Measurements from ENCODE around the gene ARL6IP1.

ARL6IP1 gene

DNA sequence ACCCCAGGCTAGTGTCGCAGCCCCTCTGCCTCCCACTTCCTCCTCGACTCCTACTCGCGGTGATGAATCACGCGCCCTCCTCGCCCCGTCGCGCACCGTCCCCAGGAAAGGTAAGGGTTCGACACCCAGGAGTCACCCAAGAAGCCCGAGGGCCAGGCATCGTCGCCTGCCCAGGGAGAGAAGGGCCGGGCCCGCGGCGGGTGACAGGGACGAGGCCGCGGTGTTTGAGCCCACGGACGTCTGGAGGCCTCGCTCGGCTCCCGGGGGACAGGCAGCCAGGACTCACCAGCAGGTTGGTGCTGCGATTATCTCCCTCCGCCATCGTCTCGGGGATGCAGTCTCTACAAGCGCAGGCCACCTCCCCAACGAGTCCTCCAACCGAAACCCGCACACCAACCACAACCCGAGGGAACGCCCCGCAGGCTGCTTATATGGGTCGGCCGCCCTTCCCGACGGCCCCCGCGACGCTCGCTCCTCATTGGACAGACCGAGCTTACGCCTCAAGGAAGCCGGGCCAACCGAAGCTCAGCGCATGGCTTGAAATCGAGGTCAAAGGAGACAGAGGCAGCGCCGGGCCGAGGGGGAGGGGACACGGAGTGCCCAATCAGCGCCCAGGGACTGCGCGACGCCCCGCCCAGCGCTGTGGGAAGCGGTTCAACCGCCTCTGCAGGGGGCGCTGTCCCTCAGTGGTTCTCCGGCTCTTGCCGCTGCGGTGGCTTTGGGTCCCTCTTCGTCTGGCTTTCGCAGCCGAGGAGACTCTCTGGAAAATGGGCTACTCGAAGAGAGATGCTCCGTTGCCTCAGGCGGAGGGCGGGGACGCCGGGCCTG is at the start of gene ARL6IP1:
Gene ARL6IP1, minus strand, starts transcription at position 405 of the 828 bp plus-strand sequence. Its CDS starts 83 bp downstream, at position 322.
- peak; percentile 99 for DNase-seq

DNA sequence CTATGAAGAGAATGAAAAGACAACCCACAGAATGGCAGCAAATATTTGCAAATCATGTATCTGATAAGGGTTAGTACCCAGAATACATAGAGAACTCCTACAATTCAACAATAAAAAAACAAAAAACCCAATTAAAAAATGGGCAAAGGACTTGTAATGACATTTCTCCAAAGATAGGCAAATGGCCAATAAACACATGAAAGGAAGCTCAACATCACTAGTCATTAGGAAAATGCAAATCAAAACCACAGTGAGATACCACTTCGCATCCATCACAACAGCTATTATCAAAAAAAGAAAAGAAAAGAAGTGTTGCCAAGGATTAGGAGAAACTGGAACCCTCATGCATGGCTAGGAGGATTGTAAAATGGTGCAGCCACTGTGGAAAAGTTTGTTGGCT is 45.1 kb upstream of the ARL6IP1 start:
- DNase-seq, result no peak

DNA sequence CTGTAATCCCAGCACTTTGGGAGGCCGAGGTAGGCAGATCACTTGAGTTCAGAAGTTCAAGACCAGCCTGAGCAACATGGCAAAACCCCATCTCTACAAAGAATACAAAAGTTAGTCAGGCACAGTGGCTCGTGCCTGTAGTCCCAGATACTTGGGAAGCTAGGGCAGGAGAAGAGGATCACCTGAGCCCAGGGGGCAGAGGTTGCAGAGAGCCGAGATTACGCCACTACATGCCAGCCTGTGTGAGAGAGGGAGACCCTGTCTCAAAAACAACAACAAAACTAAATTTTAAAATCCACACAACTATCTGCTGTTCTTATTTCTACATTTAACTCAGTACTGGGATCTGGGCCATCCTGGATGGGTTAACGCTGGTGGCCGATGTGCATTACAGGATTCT is 41.2 kb upstream of the ARL6IP1 start:
- no peak for DNase-seq

DNA sequence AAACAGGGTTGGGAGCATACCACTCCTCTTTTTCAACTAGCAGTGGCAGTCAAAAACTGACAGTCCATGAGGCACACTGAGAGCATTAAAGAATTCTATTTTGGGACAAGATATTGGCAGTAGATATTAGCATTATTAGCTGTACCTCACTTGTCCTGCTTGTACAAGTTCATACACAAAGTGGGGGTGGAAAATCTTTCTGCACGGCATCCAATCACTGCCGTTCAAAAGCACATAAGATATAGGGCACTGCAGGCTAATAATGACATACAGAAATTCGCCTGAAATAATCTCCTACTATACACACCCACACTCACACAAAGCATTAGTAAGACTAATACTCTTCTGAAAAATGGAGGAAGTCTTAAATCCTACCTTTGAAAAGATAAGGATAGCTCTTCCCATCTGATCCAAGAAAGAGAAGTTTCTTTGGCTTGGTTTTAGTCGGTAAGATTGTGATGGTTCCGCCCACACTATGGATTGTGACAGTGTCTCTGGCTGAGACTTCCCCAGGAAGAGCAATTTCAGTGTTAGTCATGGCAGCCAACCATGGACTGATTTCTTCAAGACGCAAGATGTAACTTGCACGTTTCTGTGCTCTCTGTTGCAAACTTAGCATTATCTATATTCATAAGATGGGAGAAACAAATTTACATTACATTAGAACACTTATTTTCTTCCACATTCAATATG is 40.6 kb upstream of the ARL6IP1 start:
- no peak for DNase-seq

DNA sequence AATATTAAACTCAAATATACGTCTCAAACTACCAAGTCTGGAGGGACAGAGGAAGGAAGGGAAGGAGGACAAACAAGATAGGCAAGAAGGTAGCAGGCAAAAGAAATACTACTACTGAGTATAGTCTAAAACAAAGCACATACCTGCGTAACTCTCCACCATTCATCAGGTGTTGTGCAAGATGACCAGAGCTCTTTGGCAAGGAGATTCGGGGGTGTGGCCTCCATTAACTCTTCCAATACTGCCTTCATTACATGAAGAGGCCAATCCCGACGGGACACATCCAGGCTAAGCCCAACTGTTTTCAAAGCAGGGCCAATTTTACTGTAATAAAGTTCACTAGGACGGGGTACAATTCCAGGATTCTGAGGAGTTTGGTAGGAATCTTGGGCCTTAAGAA is 38.2 kb upstream of the ARL6IP1 start:
- DNase-seq, result no peak

DNA sequence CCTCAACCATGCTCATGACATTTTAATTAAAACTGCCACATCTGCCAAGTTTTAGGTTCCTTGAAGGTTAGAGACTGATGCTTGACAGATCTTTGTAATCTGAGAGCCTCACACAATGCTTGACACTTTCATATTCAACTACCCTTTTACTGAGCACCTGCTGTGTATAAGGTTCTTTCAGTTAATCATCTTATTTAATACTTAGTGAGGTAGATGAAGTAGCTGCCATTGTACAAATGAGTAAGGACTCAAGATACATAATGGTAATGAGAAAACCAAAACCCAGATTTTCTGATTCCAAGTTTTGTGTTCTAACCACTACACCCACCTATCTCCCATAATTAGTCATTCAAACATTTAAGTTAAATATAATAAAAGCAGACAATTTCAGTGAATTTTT is 35.4 kb upstream of the ARL6IP1 start:
- no peak for DNase-seq

DNA sequence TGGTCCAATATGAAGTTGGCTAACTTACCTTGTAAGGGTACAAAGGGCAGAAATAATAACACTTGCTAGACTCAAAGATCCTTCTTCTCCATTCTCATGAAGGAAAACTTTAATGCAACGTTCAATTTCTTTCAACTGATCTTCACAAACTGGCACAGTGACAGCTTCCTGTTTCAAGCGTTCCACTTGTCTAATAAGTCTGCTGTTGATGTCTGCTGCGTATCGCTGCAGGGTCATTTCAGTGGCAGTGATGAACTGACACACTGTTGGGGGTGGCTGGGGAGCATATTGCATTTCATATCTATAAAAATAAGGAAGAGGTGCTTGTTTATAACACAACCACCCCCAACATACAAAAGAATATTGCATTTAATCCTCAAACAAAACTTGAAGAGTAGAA is 33.5 kb upstream of the ARL6IP1 start:
- no peak for DNase-seq

DNA sequence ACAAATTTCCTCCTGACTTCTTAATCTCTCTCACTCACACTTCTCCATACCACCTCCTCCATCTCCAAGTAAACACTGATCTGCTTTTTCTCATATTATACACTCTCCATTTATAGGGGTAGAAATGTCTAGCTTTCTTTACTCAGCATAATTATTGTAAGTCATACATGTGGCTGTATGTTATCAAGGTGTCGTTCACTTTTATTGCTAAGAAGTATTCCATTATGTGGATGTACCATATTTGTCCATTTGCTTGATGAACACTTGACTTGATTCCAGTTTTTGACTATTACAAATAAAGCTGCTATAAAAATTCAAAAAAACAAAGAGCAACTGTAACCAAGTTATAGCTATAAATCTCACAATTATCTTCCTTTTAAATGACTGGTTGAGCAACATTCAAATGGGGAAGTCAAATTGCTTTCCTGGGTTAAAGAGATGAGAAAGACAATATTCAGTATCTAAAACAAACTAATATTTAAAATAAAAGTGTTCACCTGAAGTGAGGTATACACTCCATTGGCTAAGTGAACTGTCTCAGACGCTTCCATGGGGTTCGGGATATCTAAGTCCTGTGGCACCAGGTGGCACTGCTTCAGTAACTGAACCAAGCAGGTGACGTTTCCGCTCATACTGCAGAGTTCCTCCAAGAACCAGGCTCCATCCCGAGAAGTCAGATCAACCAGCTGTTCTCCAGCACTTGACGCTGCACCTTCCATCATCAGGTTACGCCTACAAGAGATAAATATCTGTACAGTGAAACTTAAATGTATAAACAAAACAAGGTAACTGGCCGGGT is 32.6 kb upstream of the ARL6IP1 start:
- DNase-seq, result no peak

DNA sequence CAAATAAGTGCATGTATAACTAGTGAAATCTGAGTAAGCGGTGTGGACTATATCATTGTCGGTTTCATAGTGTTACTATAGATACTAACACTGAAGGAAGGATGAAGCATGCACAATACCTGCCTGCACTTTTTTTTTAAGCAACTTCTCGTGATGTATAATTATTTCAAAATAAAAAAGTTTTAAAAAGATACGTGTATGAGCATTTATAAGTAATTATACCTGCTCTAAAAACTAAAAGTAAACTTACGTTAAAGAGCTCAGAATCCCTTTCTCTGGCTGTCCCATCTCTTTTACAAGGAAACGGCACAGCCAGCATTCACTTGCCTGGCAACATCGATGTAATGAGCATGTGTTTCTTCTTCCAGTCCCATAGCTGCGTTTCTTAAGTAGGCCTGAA is 31.3 kb upstream of the ARL6IP1 start:
- DNase-seq, result no peak

DNA sequence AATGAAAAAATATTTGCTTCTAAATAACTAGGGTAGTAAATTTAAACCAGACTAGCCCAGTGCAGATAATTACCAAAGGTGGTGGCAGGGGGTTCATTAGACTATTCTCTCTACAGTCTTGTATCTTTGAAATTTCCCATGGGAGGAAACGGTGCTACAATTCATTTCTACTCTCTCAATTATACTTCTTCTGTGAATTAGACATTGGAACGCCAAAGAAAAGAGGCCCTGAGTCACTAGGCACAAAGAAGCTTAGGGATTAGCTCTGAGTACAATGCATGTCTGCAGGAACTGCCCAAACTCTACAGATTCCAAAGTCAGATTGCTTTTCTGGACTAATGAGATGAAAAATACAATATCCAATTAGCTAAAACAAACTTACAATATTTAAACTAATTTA is 30.7 kb upstream of the ARL6IP1 start:
- DNase-seq, result no peak

DNA sequence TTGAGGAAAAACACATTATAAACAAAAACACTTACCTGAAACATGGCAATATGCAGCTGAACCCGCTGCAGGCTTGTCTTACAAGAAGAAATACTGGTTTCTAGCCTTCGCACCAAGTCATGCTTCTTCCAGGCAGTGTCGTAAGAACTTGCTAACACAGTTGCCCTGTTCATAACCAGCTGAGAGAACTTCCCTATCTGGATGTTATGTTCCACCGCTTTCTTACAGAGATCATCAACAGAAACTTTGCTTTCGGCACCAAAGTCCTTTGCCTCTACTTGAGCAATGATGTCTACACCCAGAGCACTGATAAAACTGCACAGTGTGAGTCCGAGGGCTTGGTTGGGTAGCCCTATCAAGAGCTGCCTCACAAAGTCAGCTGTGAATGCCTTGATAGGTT is 27.9 kb upstream of the ARL6IP1 start:
- no peak for DNase-seq

DNA sequence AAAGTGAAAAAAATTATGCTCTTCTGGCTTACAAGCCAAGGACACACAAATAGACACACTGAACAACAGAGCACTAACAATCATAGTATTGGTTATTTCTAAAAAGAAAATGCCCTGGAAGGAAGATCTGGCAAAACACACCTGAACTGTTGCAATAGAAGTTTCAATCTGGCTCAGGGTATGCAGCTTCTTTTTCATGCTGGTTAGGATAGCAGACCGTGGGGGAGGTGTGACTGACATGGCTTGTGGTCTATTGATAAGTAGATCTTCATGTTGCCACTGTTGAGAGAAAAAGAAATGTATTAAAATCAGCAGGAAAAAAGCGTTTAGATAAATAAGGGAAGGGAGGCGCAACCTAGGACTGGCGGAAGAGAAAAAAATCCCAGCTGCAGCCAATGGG is 26.5 kb upstream of the ARL6IP1 start:
- DNase-seq, result no peak

DNA sequence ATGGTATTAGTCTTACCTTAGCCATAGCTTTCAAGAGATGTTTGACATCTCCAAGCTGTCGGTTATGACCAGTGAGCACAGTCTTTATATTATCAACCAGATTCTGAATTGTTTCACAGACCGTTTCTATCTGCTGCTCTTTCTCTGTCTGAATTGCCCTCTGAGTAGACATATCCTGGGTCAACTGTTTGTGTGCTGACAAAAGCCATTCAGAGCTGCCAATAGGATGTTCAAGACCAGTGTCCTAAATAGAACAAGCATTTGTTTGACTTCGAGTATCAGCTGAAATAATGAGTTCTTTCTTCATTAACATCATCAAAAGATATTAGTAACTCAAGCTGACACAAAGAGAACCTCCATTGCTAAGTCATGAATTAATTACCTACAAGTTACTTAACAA is 14.9 kb upstream of the ARL6IP1 start:
- no peak for DNase-seq

DNA sequence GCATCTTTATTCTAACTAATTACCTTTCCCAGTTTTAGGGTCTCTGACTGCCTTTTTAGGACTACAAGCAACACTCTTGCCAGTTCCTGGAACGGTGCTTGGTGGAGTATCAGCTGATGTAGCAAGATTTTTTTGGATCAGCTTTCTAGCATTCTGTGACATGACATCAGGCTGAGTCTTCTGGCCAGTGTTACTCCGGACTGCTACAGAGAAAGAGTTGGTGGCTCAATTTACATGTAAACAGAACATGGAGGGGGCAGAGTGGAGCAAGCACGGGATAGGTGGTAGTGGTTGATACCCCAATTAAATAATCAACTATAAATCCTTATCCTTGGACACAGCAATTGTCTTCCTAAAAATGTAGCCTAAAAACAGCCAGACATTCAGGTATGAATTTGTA is 10.6 kb upstream of the ARL6IP1 start:
- DNase-seq, result no peak

DNA sequence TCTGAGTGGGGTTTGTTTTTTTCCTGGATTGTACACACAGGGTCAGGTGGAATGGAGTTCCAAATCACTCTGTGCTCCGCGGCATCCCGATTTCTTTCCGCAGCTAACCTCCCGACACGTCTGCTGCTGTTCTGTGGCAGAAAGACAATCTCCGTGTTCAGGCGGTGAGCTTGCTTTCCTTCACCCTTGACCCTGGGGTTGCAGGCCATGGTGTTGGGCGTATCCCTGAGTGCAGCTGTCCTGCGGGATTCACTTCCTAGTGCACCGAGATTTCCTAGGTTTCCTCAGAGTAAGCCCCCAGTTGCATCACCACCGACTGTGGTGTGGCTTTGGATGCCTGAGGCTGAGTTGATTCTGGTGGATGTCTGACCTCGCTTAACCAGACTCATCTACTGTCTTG is 7.8 kb upstream of the ARL6IP1 start:
- DNase-seq, result no peak

DNA sequence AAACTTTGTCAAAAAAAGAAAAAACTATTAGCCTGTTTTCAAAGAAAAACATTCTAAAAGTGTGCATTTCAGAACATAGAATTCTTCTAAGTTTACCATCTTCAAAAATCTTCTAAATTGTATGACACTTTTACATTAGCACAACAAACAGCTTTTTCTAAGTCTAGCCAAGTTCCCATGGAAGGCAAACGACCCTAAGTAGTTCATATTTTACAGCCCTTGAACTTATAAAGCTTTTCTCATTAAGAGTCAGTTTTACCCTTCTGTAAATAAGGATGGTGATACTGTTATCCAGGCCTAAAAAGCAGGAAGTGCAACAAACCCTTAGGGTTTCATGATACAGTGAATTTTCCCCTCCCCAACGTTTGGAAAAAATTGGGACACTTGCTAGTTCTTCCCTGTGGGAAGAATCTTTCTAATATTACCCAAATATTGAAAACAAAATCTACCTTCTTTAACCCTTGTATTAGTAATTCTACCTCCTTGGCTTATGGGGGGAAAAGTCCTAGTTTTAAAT is 4.0 kb upstream of the ARL6IP1 start:
- no peak for DNase-seq

DNA sequence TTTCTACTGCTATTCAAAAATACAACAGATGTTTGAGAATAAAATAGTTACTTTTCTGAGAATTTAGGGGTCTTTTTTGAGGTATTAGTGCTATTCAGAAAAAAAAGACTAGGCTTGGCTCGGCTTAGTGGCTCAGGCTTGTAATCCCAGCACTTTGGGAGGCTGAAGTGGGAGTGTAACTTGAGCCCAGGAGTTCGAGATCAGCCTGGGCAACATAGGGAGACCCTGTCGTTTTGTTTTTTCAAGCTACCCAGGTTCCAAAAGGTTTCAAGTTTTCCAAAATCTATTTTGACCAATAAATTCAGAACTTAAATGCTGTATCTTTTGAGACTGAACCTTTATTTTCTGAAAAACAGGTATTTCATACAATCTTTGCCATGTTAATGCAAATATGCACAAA is 3.2 kb upstream of the ARL6IP1 start:
- no peak for DNase-seq

DNA sequence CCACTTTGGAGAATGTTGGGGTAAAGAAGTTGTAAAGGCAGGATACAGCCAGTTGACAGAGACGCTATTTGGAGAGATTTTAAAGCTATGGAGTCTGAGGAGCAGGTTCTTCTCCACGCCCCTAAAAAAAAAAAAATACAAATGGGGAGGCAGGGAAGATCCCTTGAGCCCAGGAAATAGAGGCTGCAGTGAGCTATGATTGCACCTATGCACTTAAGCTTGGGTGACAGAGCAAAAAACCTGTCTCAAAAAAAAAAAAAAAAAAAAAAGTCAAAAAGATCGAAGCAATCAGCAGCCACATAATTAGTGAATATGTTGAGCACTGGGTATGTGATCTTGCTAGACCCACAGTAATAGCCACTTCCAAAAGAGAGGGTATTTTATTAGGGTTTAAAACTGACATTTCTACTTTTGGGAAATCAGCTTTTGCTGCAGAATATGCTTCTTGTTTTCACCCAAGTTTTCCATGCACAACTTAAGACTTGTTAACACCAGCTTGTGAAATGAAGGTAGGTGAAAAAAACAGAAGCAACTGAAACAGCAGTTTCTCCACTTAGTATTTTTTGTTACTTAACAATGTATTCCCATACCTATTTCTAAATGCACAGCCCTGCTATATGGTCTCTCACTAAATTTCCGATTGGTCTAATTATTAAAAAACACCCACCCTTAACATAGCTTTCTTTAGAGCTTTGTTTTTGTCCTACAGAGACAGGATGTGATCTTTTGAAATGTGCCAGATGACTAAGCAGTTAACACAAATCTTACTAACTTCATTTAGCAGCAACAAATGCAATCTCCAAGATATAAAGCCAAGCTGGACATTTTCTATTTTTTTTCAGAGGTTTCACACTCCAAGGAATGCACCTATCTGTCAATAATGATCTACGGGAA is 2.5 kb upstream of the ARL6IP1 start:
- no peak for DNase-seq

DNA sequence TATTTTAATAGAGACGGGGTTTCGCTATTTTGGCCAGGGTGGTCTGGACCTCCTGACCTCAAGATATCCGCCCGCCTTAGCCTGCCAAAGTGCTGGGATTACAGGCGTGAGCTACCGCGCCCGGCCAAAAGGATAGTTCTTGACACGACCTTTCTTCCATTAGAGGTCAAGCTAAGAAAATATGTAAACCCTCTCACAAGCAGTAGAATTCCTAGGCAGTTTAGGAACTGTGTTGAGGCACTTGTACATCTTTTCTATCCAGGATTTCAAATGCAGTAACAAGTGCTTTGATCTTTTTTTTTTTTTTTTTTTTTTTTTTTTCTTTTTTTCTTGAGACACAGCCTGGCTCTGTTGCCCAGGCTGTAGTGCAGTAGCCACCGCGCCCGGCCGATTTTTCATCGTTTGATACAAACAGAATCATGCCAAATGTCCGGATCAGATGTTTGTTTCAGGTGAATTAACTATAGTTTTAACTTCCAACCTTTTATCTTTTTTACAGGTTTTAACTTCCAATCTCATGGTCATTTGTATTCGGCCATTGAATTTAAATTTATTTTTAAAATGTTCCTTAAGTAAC is 1.5 kb upstream of the ARL6IP1 start:
- no peak for DNase-seq

DNA sequence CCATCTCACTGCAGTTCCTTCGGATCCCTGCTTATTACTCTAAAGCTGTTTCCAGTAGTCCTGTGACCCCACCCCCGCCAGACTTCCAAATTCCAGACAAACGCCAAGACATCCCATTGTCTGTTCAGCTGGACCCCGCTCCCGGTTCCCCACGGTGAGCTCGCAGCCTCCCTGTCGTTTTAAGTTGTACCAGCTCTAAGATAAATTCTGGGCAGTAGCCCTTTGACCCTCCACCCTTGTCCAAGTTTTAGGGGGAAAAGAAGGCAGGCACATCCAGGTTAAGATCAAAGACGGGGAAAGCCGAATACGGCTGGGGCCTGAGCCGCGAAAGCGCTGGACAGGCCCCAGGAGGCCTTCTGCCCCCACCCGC is 589 bp downstream of the ARL6IP1 start:
- DNase-seq, result no peak

DNA sequence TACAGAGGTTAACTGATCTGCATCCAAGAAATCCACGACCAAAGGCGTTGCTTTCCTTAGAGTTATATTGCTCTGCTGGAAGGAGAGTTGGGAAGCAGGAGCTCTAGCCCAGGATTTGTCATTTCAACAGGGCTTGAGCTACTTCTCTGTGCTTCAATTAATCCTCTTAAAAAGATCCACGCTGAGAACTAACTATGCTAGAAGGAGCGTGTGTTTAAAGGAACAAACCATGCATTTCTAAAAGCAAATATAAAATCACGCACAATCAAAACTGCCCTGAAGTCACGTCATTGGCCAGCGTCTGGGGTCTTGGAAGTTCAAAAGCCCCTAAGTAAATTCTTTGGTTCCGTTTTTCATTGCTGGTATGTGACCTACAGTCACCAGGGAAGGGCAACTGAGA is 1.1 kb downstream of the ARL6IP1 start:
- no peak for DNase-seq

DNA sequence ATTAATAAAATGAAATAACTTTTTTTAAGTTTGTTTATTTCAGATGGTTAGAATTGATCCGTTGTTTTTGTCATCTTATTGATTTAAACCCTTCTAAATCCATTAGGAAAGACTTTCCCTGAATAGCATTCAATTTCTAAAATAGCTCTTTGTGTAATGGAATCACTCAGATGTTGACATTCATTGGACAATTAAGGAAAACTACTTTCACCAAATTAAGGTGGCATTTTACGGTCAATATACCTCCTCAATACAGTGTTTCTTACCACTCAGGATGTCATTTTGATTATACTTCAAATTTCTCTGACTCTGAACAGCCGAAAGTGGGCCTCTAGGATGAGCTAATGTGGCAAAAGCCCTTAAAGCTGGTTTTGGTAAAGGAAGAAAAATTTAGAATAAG is 1.8 kb downstream of the ARL6IP1 start:
- DNase-seq, result no peak
